ENCODE measurements around the gene TTC22.
"Not testable (repeated sequence)": the region's sequence is repeated elsewhere in the genome, so short reads cannot be mapped to it uniquely, and the experiment has no call there.

- TF ChIP-seq, protein P1, sequence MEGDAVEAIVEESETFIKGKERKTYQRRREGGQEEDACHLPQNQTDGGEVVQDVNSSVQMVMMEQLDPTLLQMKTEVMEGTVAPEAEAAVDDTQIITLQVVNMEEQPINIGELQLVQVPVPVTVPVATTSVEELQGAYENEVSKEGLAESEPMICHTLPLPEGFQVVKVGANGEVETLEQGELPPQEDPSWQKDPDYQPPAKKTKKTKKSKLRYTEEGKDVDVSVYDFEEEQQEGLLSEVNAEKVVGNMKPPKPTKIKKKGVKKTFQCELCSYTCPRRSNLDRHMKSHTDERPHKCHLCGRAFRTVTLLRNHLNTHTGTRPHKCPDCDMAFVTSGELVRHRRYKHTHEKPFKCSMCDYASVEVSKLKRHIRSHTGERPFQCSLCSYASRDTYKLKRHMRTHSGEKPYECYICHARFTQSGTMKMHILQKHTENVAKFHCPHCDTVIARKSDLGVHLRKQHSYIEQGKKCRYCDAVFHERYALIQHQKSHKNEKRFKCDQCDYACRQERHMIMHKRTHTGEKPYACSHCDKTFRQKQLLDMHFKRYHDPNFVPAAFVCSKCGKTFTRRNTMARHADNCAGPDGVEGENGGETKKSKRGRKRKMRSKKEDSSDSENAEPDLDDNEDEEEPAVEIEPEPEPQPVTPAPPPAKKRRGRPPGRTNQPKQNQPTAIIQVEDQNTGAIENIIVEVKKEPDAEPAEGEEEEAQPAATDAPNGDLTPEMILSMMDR (IDR thresholded peaks at IDR 0.05) = not testable (repeated sequence)
- not testable (repeated sequence) for TF ChIP-seq POLR2AphosphoS5, POLR2A, EP300 (IDR thresholded peaks at IDR 0.05)
These were observed 25.0 kb downstream of the TTC22 start for GRCh38 chr1:54775828-54776721.
